ENCODE measurements around the gene ALKBH3.

DNA sequence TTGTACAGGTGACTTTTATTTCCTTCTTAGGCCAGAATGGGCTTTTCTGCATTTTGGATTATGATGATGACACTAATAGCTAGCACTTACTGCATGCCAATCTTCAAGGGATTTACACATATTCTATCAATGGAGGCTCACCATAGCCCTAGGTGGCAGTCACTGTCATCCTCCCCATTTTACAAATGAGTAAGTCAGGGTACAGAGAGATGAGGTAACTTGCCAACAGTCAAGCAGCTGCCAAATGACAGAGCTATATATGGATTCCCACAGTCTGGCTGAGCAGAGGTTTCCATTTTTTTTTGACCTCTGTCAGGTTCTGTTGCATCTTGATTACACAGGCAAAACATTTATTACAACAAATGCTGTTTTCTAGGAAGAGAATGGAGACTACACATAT is 38.0 kb downstream of the ALKBH3 start:
- TF ChIP-seq, protein P1, sequence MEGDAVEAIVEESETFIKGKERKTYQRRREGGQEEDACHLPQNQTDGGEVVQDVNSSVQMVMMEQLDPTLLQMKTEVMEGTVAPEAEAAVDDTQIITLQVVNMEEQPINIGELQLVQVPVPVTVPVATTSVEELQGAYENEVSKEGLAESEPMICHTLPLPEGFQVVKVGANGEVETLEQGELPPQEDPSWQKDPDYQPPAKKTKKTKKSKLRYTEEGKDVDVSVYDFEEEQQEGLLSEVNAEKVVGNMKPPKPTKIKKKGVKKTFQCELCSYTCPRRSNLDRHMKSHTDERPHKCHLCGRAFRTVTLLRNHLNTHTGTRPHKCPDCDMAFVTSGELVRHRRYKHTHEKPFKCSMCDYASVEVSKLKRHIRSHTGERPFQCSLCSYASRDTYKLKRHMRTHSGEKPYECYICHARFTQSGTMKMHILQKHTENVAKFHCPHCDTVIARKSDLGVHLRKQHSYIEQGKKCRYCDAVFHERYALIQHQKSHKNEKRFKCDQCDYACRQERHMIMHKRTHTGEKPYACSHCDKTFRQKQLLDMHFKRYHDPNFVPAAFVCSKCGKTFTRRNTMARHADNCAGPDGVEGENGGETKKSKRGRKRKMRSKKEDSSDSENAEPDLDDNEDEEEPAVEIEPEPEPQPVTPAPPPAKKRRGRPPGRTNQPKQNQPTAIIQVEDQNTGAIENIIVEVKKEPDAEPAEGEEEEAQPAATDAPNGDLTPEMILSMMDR (IDR thresholded peaks at IDR 0.05): no peak
- TF ChIP-seq POLR2AphosphoS5 (IDR thresholded peaks at IDR 0.05): no peak
- no peak for TF ChIP-seq POLR2A (IDR thresholded peaks at IDR 0.05)
- no peak for TF ChIP-seq EP300 (IDR thresholded peaks at IDR 0.05)
